ENCODE measurements around the gene TMEM151B. TPM values are rescaled to one million over a fixed set of nuclear protein-coding genes. Genes with fewer than 3 reads are reported as not detected.
A peak's percentile ranks its signal among the peaks of the same experiment; 100 is the strongest.

Gene TMEM151B
- total and polyA plus RNA-seq, 7 donors, result 0.16 to 1.1 (median 0.63) TPM; not detected in 2

GRCh38 chr6:44243345-44243744 lies 26.9 kb upstream of the TMEM151B start:
- no peak overlapping the region for H3K27ac ChIP-seq
- no peaks in the 10 kb centered on the region for H3K36me3 ChIP-seq
- H3K9me3 ChIP-seq, result no peaks in the 10 kb centered on the region
- no peaks in the 10 kb centered on the region for H3K27me3 ChIP-seq
- DNase-seq, result no peak
- 91 to 94% methylated on average over 7 of the region's 7 CpGs for WGBS, 2 donors
- TF ChIP-seq POLR2AphosphoS5 (IDR thresholded peaks at IDR 0.05), result no peak
- no peak for TF ChIP-seq EP300 (IDR thresholded peaks at IDR 0.05)
- TF ChIP-seq POLR2A (IDR thresholded peaks at IDR 0.05), result no peak
- TF ChIP-seq CTCF (IDR thresholded peaks at IDR 0.05), result no peak
- H3K4me1 ChIP-seq, result peaks cover 0 to 16% (median 13%) of the 10 kb centered on the region in 4 donors
- intact Hi-C loops (cut with DNase I), result no loop called here
- no peak overlapping the region for H3K4me3 ChIP-seq

GRCh38 chr6:44245391-44245911 lies 24.8 kb upstream of the TMEM151B start:
- H3K4me3 ChIP-seq, result peak overlapping the region; percentile 68 to 98 (median 82)
- TF ChIP-seq POLR2AphosphoS5 (IDR thresholded peaks at IDR 0.05), result peak in 1 of 4 donors; percentile 2
- no peak for TF ChIP-seq EP300 (IDR thresholded peaks at IDR 0.05)
- intact Hi-C loops (cut with DNase I), result no loop called here
- peaks cover 4 to 18% (median 17%) of the 10 kb centered on the region in 4 donors for H3K36me3 ChIP-seq
- H3K27me3 ChIP-seq, result no peaks in the 10 kb centered on the region
- WGBS, 2 donors, result 78 to 81% methylated on average over 12 of the region's 12 CpGs
- DNase-seq, result no peak
- peak overlapping the region; percentile 96 to 99 (median 96) for H3K27ac ChIP-seq
- no peaks in the 10 kb centered on the region for H3K9me3 ChIP-seq
- H3K4me1 ChIP-seq, result peaks cover 0 to 25% (median 24%) of the 10 kb centered on the region in 4 donors

GRCh38 chr6:44245912-44246662 lies 24.2 kb upstream of the TMEM151B start:
- no peaks in the 10 kb centered on the region for H3K9me3 ChIP-seq
- intact Hi-C loops (cut with DNase I), result loop anchor here (1.0 kb wide), 2 partner anchors 8 to 12 kb away; no protein-coding TSS in a partner anchor
- peaks cover 10 to 25% (median 23%) of the 10 kb centered on the region in 4 donors for H3K36me3 ChIP-seq
- peak overlapping the region; percentile 68 to 98 (median 82) for H3K4me3 ChIP-seq
- TF ChIP-seq POLR2A (IDR thresholded peaks at IDR 0.05), result no peak
- TF ChIP-seq POLR2AphosphoS5 (IDR thresholded peaks at IDR 0.05), result peak; percentile 4 to 85 (median 30)
- TF ChIP-seq EP300 (IDR thresholded peaks at IDR 0.05), result peak in 1 of 4 donors; percentile 33
- no peak for TF ChIP-seq CTCF (IDR thresholded peaks at IDR 0.05)
- 1 to 2% methylated on average over 62 of the region's 62 CpGs for WGBS, 2 donors
- peak overlapping the region; percentile 96 to 99 (median 96) for H3K27ac ChIP-seq
- no peaks in the 10 kb centered on the region for H3K27me3 ChIP-seq
- H3K4me1 ChIP-seq, result peaks cover 0 to 25% (median 24%) of the 10 kb centered on the region in 4 donors
- DNase-seq, result peak; percentile 94

GRCh38 chr6:44246663-44247337 lies 23.4 kb upstream of the TMEM151B start, which contains the start of gene HSP90AB1:
Gene HSP90AB1, plus strand, starts transcription at chr6:44247101. Its CDS starts 1,529 bp downstream, at chr6:44248630.
- Histone ChIP-seq H3K9me3 (no peaks in the 10 kb centered on the region), H3K27me3 (no peaks in the 10 kb centered on the region), H3K27ac (peak within 1 kb of the TSS; percentile 96 to 99 (median 96)), H3K4me1 (peaks cover 0 to 25% (median 24%) of the 10 kb centered on the region in 4 donors), H3K4me3 (peak within 1 kb of the TSS; percentile 68 to 98 (median 82)), H3K36me3 (peaks cover 16 to 32% (median 30%) of the 10 kb centered on the region in 4 donors)
- WGBS, 2 donors, result 0% methylated on average over 34 of the region's 34 CpGs
- TF ChIP-seq POLR2A (IDR thresholded peaks at IDR 0.05) (peak; percentile 98 to 99), CTCF (IDR thresholded peaks at IDR 0.05) (no peak), EP300 (IDR thresholded peaks at IDR 0.05) (peak in 1 of 4 donors; percentile 74), POLR2AphosphoS5 (IDR thresholded peaks at IDR 0.05) (peak; percentile 99 to 100 (median 100))
- intact Hi-C loops (cut with DNase I), result loop anchor here (1.0 kb wide), 2 partner anchors 8 to 12 kb away; no protein-coding TSS in a partner anchor
- DNase-seq, result peak; percentile 99

Measured in sigmoid colon (tissue), 7 donors.